GM21576 (cell line): Measurements from ENCODE around the gene THBD.

ENCODE experiments used
- ATAC-seq: cut with Tn5 transposase; IDR thresholded peaks from one replicate; pipeline ENCODE4 v1.9.1; 2021; ENCODE audit warnings: mild to moderate bottlenecking, moderate library complexity; ENCODE audit not compliant: unreplicated experiment

The THBD gene

GRCh38 chr20:23085436-23086055, 36.1 kb upstream of the THBD start:
- no peak for ATAC-seq

GRCh38 chr20:23084845-23085365, 35.4 kb upstream of the THBD start:
- no peak for ATAC-seq

GRCh38 chr20:23084282-23084844, 34.9 kb upstream of the THBD start:
- no peak for ATAC-seq

- ATAC-seq: no peak
Observed at GRCh38 chr20:23083553-23084220, 34.2 kb upstream of the THBD start.

- ATAC-seq: no peak
Observed at GRCh38 chr20:23082846-23083552, 33.5 kb upstream of the THBD start.

- ATAC-seq: no peak
Observed at GRCh38 chr20:23081263-23081819, 31.9 kb upstream of the THBD start.

GRCh38 chr20:23080521-23080920, 31.0 kb upstream of the THBD start:
- ATAC-seq: no peak

- ATAC-seq: no peak
Observed at GRCh38 chr20:23079926-23080325, 30.5 kb upstream of the THBD start.

GRCh38 chr20:23079016-23079351, 29.5 kb upstream of the THBD start:
- no peak for ATAC-seq

GRCh38 chr20:23078351-23079015, 29.0 kb upstream of the THBD start:
- ATAC-seq: no peak

- ATAC-seq: no peak
Observed at GRCh38 chr20:23077277-23077676, 27.8 kb upstream of the THBD start.

- ATAC-seq: no peak
Observed at GRCh38 chr20:23074052-23074451, 24.6 kb upstream of the THBD start.

- ATAC-seq: no peak
Observed at GRCh38 chr20:23072892-23073586, 23.6 kb upstream of the THBD start.

- no peak for ATAC-seq
Observed at GRCh38 chr20:23071996-23072395, 22.5 kb upstream of the THBD start.

- no peak for ATAC-seq
Observed at GRCh38 chr20:23071398-23071797, 21.9 kb upstream of the THBD start.

GRCh38 chr20:23069108-23069507, 19.6 kb upstream of the THBD start:
- no peak for ATAC-seq

GRCh38 chr20:23068283-23068682, 18.8 kb upstream of the THBD start:
- ATAC-seq: no peak

GRCh38 chr20:23066772-23067171, 17.3 kb upstream of the THBD start:
- ATAC-seq: no peak

GRCh38 chr20:23065266-23066201, 16.1 kb upstream of the THBD start:
- ATAC-seq: no peak
